HCT116 (cell line): Measurements from ENCODE around the gene MSRB3. TPM values are rescaled to one million over a fixed set of nuclear protein-coding genes. Genes with fewer than 3 reads are reported as not detected.

Source experiments
- ATAC-seq: fragments of 200-7000 bp; cut with Tn5 transposase; 2 replicates; pipeline ENCODE4 v1.9.1; 2020; ENCODE audit warnings: mild to moderate bottlenecking, moderate library complexity
- BruUV-seq: library from RNA; stranded (reverse); fragments of 400-500 nt; replicated peaks from 2 replicates; lab custom pipeline; 2021; lab: Mats Ljungman, UMichigan
- CTCF ChIA-PET: fragments of 300-600 bp; sonication (Branson Sonifier 250); formaldehyde crosslinking; loops from one replicate; lab custom pipeline; 2021; ENCODE audit warnings: antibody characterized with exemption; lab: Charles Lee
- POLR2A ChIA-PET: fragments of 300-600, 350-600 bp; sonication (Branson Sonifier 250); formaldehyde crosslinking; loops from one replicate; lab custom pipeline; 2021; ENCODE audit warnings: antibody characterized with exemption; lab: Charles Lee
- RAD21 ChIA-PET, 2 experiments: fragments of 300-600 bp; sonication (Branson Sonifier 250); formaldehyde crosslinking; loops; one replicate each; lab custom pipeline; 2023; ENCODE audit warnings: low total read pairs in 2 of 2; ENCODE audit not compliant: uncharacterized antibody in 2 of 2, unreplicated experiment in 2 of 2, low non-redundant PET in 1 of 2; lab: Charles Lee
- DNase-seq: peaks from one replicate; pipeline ENCODE4 v3.0.0-alpha.2; 2010; ENCODE audit warnings: low read depth, low spot score
- H2AFZ ChIP-seq: fragments of 200-600 bp; shearing (Covaris generic), sonication (generic); 2 replicates; pipeline ENCODE4 v1.6.1; 2017; ENCODE audit warnings: low read depth, mixed run types, mixed read lengths, antibody characterized with exemption, low read length; ENCODE audit not compliant: poor library complexity, severe bottlenecking
- H3K27ac ChIP-seq: 2 replicates; pipeline ENCODE4 v1.5.1; 2012; ENCODE audit warnings: low read depth, low read length
- H3K27me3 ChIP-seq: fragments of 200-600 bp; sonication (generic); 2 replicates; pipeline ENCODE4 v1.6.1; 2016; ENCODE audit warnings: mixed run types, low read length, mixed read lengths; ENCODE audit not compliant: insufficient read depth
- H3K36me3 ChIP-seq, 2 experiments: fragments of 200-500 bp in 1 of 2; fragments of 200-600 bp in 1 of 2; sonication (Bioruptor generic) in 1 of 2; sonication (generic) in 1 of 2; 2 replicates each; pipeline versions ENCODE4 v1.5.1 to v1.6.1; 2014 to 2016; ENCODE audit warnings: low read length in 2 of 2, inconsistent platforms in 1 of 2, mixed read lengths in 1 of 2, mixed run types in 1 of 2; ENCODE audit not compliant: insufficient read depth in 2 of 2, control insufficient read depth in 1 of 2
- H3K4me1 ChIP-seq, 2 experiments: fragments of 200-600 bp in 1 of 2; sonication (generic) in 1 of 2; 2 replicates each; pipeline versions ENCODE4 v1.5.1 to v1.6.1; 2012 to 2017; ENCODE audit warnings: low read length in 2 of 2, inconsistent platforms in 1 of 2, mild to moderate bottlenecking in 1 of 2, mixed read lengths in 1 of 2, mixed run types in 1 of 2, moderate library complexity in 1 of 2; ENCODE audit not compliant: insufficient read depth in 2 of 2, control insufficient read depth in 1 of 2
- H3K4me2 ChIP-seq: fragments of 200-600 bp; sonication (generic); 2 replicates; pipeline ENCODE4 v1.6.1; 2017; ENCODE audit warnings: mixed run types, low read length, mixed read lengths
- H3K4me3 ChIP-seq, 2 experiments: fragments of 200-600 bp in 1 of 2; sonication (generic) in 1 of 2; replicated peaks in 1 of 2; 2 replicates each; pipeline ENCODE4 v1.5.1; 2011 to 2016; ENCODE audit warnings: low read length in 2 of 2, control low read depth in 1 of 2, low read depth in 1 of 2, mild to moderate bottlenecking in 1 of 2, mixed read lengths in 1 of 2, mixed run types in 1 of 2
- H3K79me2 ChIP-seq: fragments of 200-600 bp; sonication (generic); 2 replicates; pipeline ENCODE4 v1.6.1; 2017; ENCODE audit warnings: mild to moderate bottlenecking, mixed run types, low read length, moderate library complexity, mixed read lengths; ENCODE audit not compliant: insufficient read depth
- H3K9ac ChIP-seq: fragments of 200-600 bp; sonication (generic); 2 replicates; pipeline ENCODE4 v1.6.1; 2016; ENCODE audit warnings: low read length, mixed read lengths
- H3K9me2 ChIP-seq: fragments of 200-600 bp; sonication (generic), shearing (Covaris generic); 2 replicates; pipeline ENCODE4 v1.6.1; 2017; ENCODE audit warnings: mixed run types, mild to moderate bottlenecking, moderate library complexity; ENCODE audit not compliant: insufficient read depth
- H3K9me3 ChIP-seq, 2 experiments: fragments of 200-500 bp in 1 of 2; fragments of 200-600 bp in 1 of 2; sonication (Bioruptor generic) in 1 of 2; sonication (generic) in 1 of 2; 2 replicates each; pipeline ENCODE4 v1.6.1; 2014 to 2017; ENCODE audit warnings: low read length in 2 of 2, mixed read lengths in 2 of 2, inconsistent platforms in 1 of 2, low read depth in 1 of 2, mild to moderate bottlenecking in 1 of 2, mixed run types in 1 of 2, moderate library complexity in 1 of 2; ENCODE audit not compliant: control insufficient read depth in 1 of 2, insufficient read depth in 1 of 2
- H4K20me1 ChIP-seq: fragments of 200-600 bp; sonication (generic), shearing (Covaris generic); 2 replicates; pipeline ENCODE4 v1.6.1; 2017; ENCODE audit warnings: mixed run types, mild to moderate bottlenecking, moderate library complexity; ENCODE audit not compliant: insufficient read depth
- ATF3 ChIP-seq: IDR thresholded peaks from 2 replicates; pipeline ENCODE4 v1.6.1; 2012
- CEBPB ChIP-seq: IDR thresholded peaks from 2 replicates; pipeline ENCODE4 v1.6.1; 2012; ENCODE audit warnings: low read depth
- ELF1 ChIP-seq: IDR thresholded peaks from 2 replicates; pipeline ENCODE4 v1.6.1; 2012; ENCODE audit warnings: low read depth, borderline replicate concordance
- EZH2phosphoT487 ChIP-seq: fragments of 200-600 bp; IDR thresholded peaks from 2 replicates; pipeline ENCODE4 v1.6.1; 2018; ENCODE audit warnings: antibody characterized with exemption, borderline replicate concordance
- JUND ChIP-seq: IDR thresholded peaks from 2 replicates; pipeline ENCODE4 v1.6.1; 2012
- POLR2AphosphoS5 ChIP-seq: IDR thresholded peaks from 2 replicates; pipeline ENCODE4 v1.6.1; 2011; ENCODE audit warnings: mild to moderate bottlenecking, low read depth, low read length, moderate library complexity
- SIN3A ChIP-seq: IDR thresholded peaks from 2 replicates; pipeline ENCODE4 v1.6.1; 2012; ENCODE audit warnings: low read depth
- SRF ChIP-seq: IDR thresholded peaks from 2 replicates; pipeline ENCODE4 v1.6.1; 2012; ENCODE audit warnings: low read depth
- TCF7L2 ChIP-seq: IDR thresholded peaks from 2 replicates; pipeline ENCODE4 v1.7.0; 2011; ENCODE audit warnings: borderline replicate concordance, inconsistent platforms; ENCODE audit not compliant: insufficient read depth, insufficient read length; ENCODE audit errors: extremely low read depth
- ZBTB33 ChIP-seq: IDR thresholded peaks from 2 replicates; pipeline ENCODE4 v1.6.1; 2011; ENCODE audit warnings: mild to moderate bottlenecking, low read length, moderate library complexity; ENCODE audit not compliant: insufficient replicate concordance; ENCODE audit errors: extremely low read depth
- intact Hi-C: fragments of 100-400 bp; cut with micrococcal nuclease; formaldehyde crosslinking; loops from 2 replicates; pipeline ENCODE4 v1.10.0; 2022
- total RNA-seq: library from RNA; stranded (reverse); gene quantifications from one replicate; pipeline ENCODE4 v1.2.1, GENCODE V29; 2021; ENCODE audit not compliant: unreplicated experiment

Gene MSRB3
- total RNA-seq, 1 experiment from 2014 or later: 8.2 TPM

- no peaks in the 10 kb centered on the region for H3K36me3 ChIP-seq
- RAD21 ChIA-PET: no interaction called here
- no peak overlapping the region for H3K9ac ChIP-seq
- ATAC-seq (no peak), DNase-seq (no peak)
- H3K9me2 ChIP-seq: no peaks in the 10 kb centered on the region
- H3K27ac ChIP-seq: no peak overlapping the region
- H3K4me3 ChIP-seq: no peak overlapping the region
- no peak overlapping the region for H3K4me2 ChIP-seq
- H3K9me3 ChIP-seq: no peaks in the 10 kb centered on the region
- H3K4me1 ChIP-seq: peaks cover 38 to 45% of the 10 kb centered on the region in 2 experiments
- intact Hi-C loops: no loop called here
- no peaks in the 10 kb centered on the region for H3K27me3 ChIP-seq
- no peak overlapping the region for H2AFZ ChIP-seq
- H4K20me1 ChIP-seq: no peaks in the 10 kb centered on the region
- TF ChIP-seq ATF3 (no peak), TCF7L2 (no peak), POLR2AphosphoS5 (no peak), SRF (no peak), ELF1 (no peak), SIN3A (no peak), ZBTB33 (no peak), JUND (no peak), EZH2phosphoT487 (no peak), CEBPB (no peak)
- POLR2A ChIA-PET: no interaction called here
- no TSS peak for BruUV-seq
- no peaks in the 10 kb centered on the region for H3K79me2 ChIP-seq
- CTCF ChIA-PET: no interaction called here
These were observed 53.0 kb downstream of the MSRB3 start for GRCh38 chr12:65331456-65331855.
